PC-9 (cell line): ENCODE measurements around the gene TMEM273. TPM values are rescaled to one million over a fixed set of nuclear protein-coding genes. Genes with fewer than 3 reads are reported as not detected.

ENCODE experiments used
- BruUV-seq: library from RNA; stranded (reverse); fragments of 400-500 nt; replicated peaks from 2 replicates; lab custom pipeline; 2021; lab: Mats Ljungman, UMichigan
- CTCF ChIA-PET: fragments of 300-600 bp; sonication (Branson Sonifier 250); formaldehyde crosslinking; loops from one replicate; lab custom pipeline; 2022; ENCODE audit warnings: antibody characterized with exemption; lab: Charles Lee
- POLR2A ChIA-PET: fragments of 300-600 bp; sonication (Branson Sonifier 250); formaldehyde crosslinking; loops from one replicate; lab custom pipeline; 2022; ENCODE audit warnings: antibody characterized with exemption; ENCODE audit not compliant: unreplicated experiment; lab: Charles Lee
- DNase-seq, 2 experiments: peaks; one replicate each; pipeline versions ENCODE4 v3.0.0 to v3.0.0-alpha.2; 2015 to 2022; ENCODE audit warnings: mixed read lengths in 1 of 2
- H2AFZ ChIP-seq: fragments of 200-600 bp; sonication (generic); 2 replicates; pipeline ENCODE4 v1.8.1; 2017; ENCODE audit warnings: antibody characterized with exemption
- H3F3A ChIP-seq: fragments of 200-600 bp; sonication (generic); 2 replicates; pipeline ENCODE4 v1.8.1; 2017; ENCODE audit warnings: antibody characterized with exemption, mild to moderate bottlenecking, low read depth; ENCODE audit not compliant: insufficient read depth
- H3K27ac ChIP-seq: fragments of 200-600 bp; sonication (generic); 2 replicates; pipeline ENCODE4 v1.6.1; 2016; ENCODE audit warnings: mixed run types
- H3K27me3 ChIP-seq: fragments of 200-600 bp; sonication (generic); 2 replicates; pipeline ENCODE4 v1.6.1; 2016; ENCODE audit warnings: low read depth, mixed run types; ENCODE audit not compliant: insufficient read depth
- H3K36me3 ChIP-seq: fragments of 200-600 bp; sonication (generic); 2 replicates; pipeline ENCODE4 v1.6.1; 2016; ENCODE audit warnings: low read depth, mixed run types
- H3K4me1 ChIP-seq: fragments of 200-600 bp; sonication (generic); replicated peaks from 2 replicates; pipeline ENCODE4 v1.6.1; 2016; ENCODE audit warnings: mixed run types; ENCODE audit not compliant: insufficient read depth
- H3K4me2 ChIP-seq: fragments of 200-600 bp; sonication (generic); 2 replicates; pipeline ENCODE4 v1.6.1; 2017; ENCODE audit warnings: mixed run types
- H3K4me3 ChIP-seq: fragments of 200-600 bp; sonication (generic); 2 replicates; pipeline ENCODE4 v1.6.1; 2016; ENCODE audit warnings: mixed run types
- H3K79me2 ChIP-seq: fragments of 200-600 bp; sonication (generic); 2 replicates; pipeline ENCODE4 v1.6.1; 2017; ENCODE audit warnings: low read depth, mixed run types
- H3K9me2 ChIP-seq: fragments of 200-600 bp; sonication (generic); 2 replicates; pipeline ENCODE4 v1.8.1; 2017; ENCODE audit warnings: mild to moderate bottlenecking; ENCODE audit not compliant: insufficient read depth
- H3K9me3 ChIP-seq: fragments of 200-600 bp; sonication (generic); 2 replicates; pipeline ENCODE4 v1.8.1; 2016; ENCODE audit warnings: low read depth; ENCODE audit not compliant: insufficient read depth
- H4K20me1 ChIP-seq: fragments of 200-600 bp; sonication (generic); 2 replicates; pipeline ENCODE4 v1.8.1; 2017; ENCODE audit not compliant: insufficient read depth
- CTCF ChIP-seq: fragments of 200-600 bp; sonication (generic); conservative IDR thresholded peaks from 2 replicates; pipeline ENCODE4 v1.6.1; 2017; ENCODE audit warnings: mixed run types, antibody characterized with exemption, mild to moderate bottlenecking, moderate library complexity
- EZH2 ChIP-seq: fragments of 200-600 bp; sonication (generic); IDR thresholded peaks from 2 replicates; pipeline ENCODE4 v1.8.0; 2017; ENCODE audit warnings: antibody characterized with exemption, low read depth
- intact Hi-C: fragments of 100-400 bp; cut with micrococcal nuclease; formaldehyde crosslinking; loops from one replicate; pipeline ENCODE4 v1.10.0; 2022; ENCODE audit not compliant: unreplicated experiment
- total RNA-seq: library from RNA; stranded (reverse); gene quantifications from 2 replicates; pipeline ENCODE4 v1.2.3, GENCODE V29; 2021

TMEM273 gene
- total RNA-seq, 1 experiment from 2014 or later, result 0.26 TPM

DNA sequence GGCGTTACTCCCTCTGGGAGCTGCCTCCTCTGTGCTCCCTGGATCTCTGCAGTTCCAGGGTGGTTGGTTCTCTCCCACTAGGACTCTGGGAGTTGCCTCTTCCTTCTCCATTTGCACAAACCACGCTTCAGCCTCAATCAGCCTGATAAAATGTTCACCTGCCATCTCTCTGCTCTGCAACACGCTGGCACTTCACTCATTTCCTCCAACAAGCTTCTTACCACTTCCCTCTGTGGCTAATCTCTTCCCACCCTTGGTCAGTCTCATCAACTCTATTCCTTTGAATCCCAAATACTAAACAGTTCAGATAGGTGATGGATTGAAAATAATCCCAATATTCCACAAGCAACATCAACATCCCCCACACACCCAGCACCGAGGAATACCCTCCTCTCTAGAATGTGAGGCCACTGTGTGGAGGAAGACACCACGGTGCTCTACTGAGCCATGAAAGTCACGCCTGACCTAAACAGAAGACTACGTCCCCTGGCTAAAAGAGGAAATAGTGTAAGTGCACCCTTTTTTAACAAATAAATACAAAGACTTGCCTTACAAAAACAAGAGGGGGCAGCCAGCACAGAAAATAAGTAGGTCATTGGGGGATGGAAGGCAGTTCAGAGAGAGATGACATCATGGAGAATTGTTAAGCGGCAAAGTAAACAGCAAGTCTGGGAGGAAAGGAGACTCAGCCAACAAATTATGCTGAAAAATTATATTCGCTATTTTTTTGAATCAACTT, 52.4 kb downstream of the TMEM273 start:
- H3K27me3 ChIP-seq, result peaks cover 49% of the 10 kb centered on the region
- H3K9me3 ChIP-seq, result no peaks in the 10 kb centered on the region
- intact Hi-C loops, result no loop called here
- DNase-seq, result no peak
- no peaks in the 10 kb centered on the region for H4K20me1 ChIP-seq
- TF ChIP-seq EZH2 (no peak), CTCF (no peak)
- no peak overlapping the region for H3K4me2 ChIP-seq
- H3K4me3 ChIP-seq, result no peak overlapping the region
- no peaks in the 10 kb centered on the region for H3K79me2 ChIP-seq
- H2AFZ ChIP-seq, result no peak overlapping the region
- ChIA-PET POLR2A (no interaction called here), CTCF (no interaction called here)
- BruUV-seq, result no TSS peak
- no peaks in the 10 kb centered on the region for H3K4me1 ChIP-seq
- H3F3A ChIP-seq, result no peaks in the 10 kb centered on the region
- no peak overlapping the region for H3K27ac ChIP-seq
- H3K9me2 ChIP-seq, result no peaks in the 10 kb centered on the region
- H3K36me3 ChIP-seq, result no peaks in the 10 kb centered on the region

DNA sequence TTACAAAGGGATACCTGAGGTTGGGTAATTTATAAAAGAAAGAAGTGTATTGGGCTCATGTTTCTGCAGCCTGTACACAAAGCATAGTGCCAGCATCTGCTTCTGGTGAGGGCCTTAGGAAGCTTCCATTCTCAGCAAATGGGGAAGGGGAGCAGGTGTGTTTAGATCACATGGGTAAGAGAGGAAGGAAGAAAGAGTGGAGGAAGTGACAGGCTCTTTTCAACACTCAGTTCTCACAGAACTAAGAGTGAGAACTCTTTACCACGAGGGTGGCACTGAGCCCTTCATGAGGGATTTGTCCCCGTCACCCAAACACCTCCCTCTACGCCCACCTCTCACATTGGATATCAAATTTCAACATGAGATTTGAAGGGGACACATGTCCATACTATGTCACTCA, 53.9 kb downstream of the TMEM273 start:
- Histone ChIP-seq H3K4me3 (no peak overlapping the region), H2AFZ (no peak overlapping the region)
- no TSS peak for BruUV-seq

DNA sequence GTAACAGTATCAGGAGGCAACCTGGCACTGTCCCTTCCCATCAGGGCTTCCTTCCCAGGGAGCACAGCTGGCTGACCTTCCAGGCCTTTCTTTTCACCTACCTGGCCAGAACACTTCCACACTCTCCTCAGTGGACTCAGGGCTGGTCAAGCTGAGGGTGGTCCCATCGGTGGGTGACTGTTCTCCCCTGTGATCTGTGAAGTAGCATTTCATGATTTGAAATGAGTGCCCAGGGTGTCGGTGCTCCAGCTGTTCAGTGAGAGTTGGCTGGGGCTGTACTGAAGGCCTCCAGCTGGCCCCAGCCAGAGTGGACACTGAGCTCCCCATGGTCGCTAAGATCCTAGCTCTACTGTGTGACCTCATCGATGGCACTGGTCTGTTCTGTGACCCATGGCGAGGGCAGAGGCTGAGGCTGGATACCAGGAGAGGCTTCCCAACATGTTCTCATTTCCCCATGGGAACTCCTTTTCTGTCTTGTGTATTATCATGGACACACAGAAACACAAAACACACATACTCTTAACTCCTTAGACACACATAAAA, 54.4 kb downstream of the TMEM273 start, which contains the start of gene FAM170B:
TSS of gene FAM170B (minus strand) at position 316 of the 543 bp plus-strand sequence. CDS start at position 213, 103 bp downstream.
- ChIA-PET POLR2A (no interaction called here), CTCF (no interaction called here)
- BruUV-seq, result no TSS peak
- Histone ChIP-seq H3F3A (no peaks in the 10 kb centered on the region), H3K9me3 (no peaks in the 10 kb centered on the region), H3K4me1 (no peaks in the 10 kb centered on the region), H3K9me2 (no peaks in the 10 kb centered on the region), H4K20me1 (no peaks in the 10 kb centered on the region), H3K27me3 (peaks cover 66% of the 10 kb centered on the region), H3K4me2 (no peak within 1 kb of the TSS), H3K79me2 (no peaks in the 10 kb centered on the region), H3K4me3 (no peak within 1 kb of the TSS), H3K36me3 (no peaks in the 10 kb centered on the region), H2AFZ (no peak within 1 kb of the TSS), H3K27ac (no peak within 1 kb of the TSS)
- DNase-seq, result no peak
- TF ChIP-seq CTCF (no peak), EZH2 (no peak)
- intact Hi-C loops, result no loop called here

More for the DNA sequence above, 53.9 kb downstream of the TMEM273 start:
- no peaks in the 10 kb centered on the region for H3K79me2 ChIP-seq
- no peaks in the 10 kb centered on the region for H4K20me1 ChIP-seq
- H3K27ac ChIP-seq, result no peak overlapping the region
- no peak for TF ChIP-seq CTCF
- TF ChIP-seq EZH2, result no peak
- ChIA-PET CTCF (no interaction called here), POLR2A (no interaction called here)
- no peaks in the 10 kb centered on the region for H3K9me3 ChIP-seq
- H3K9me2 ChIP-seq, result no peaks in the 10 kb centered on the region
- no peak overlapping the region for H3K4me2 ChIP-seq
- no peaks in the 10 kb centered on the region for H3K36me3 ChIP-seq
- no peaks in the 10 kb centered on the region for H3F3A ChIP-seq
- DNase-seq, result no peak
- intact Hi-C loops, result no loop called here
- H3K4me1 ChIP-seq, result no peaks in the 10 kb centered on the region
- peaks cover 60% of the 10 kb centered on the region for H3K27me3 ChIP-seq
